CD4-positive, alpha-beta memory T cell (primary cell): ENCODE results near the gene ITGA1. TPM values are rescaled to one million over a fixed set of nuclear protein-coding genes. Genes with fewer than 3 reads are reported as not detected.

Experiments
- CTCF ChIA-PET: fragments of 350-600 bp; sonication (Branson Sonifier 250); formaldehyde crosslinking; loops from one replicate; lab custom pipeline; 2021; ENCODE audit warnings: inconsistent platforms; ENCODE audit not compliant: partially characterized antibody; lab: Charles Lee
- POLR2A ChIA-PET: fragments of 350-600 bp; sonication (Branson Sonifier 250); formaldehyde crosslinking; loops from one replicate; lab custom pipeline; 2021; ENCODE audit not compliant: partially characterized antibody; lab: Charles Lee
- DNase-seq, 5 donors: peaks; one replicate each; pipeline versions ENCODE4 v3.0.0 to v3.0.0-alpha.2; 2020 to 2022; ENCODE audit warnings: mixed read lengths in 1 of 5
- H3K27ac ChIP-seq: one replicate; pipeline ENCODE4 v1.7.0; 2013; ENCODE audit warnings: low read depth, low read length
- H3K27me3 ChIP-seq: 2 replicates; pipeline ENCODE4 v1.7.0; 2013; ENCODE audit warnings: mild to moderate bottlenecking, low read length, moderate library complexity; ENCODE audit not compliant: insufficient read depth
- H3K36me3 ChIP-seq: 2 replicates; pipeline ENCODE4 v1.7.0; 2013; ENCODE audit warnings: mild to moderate bottlenecking, low read length, moderate library complexity; ENCODE audit not compliant: insufficient read depth
- H3K4me1 ChIP-seq: 2 replicates; pipeline ENCODE4 v1.7.0; 2013; ENCODE audit warnings: mild to moderate bottlenecking, low read length, moderate library complexity; ENCODE audit not compliant: insufficient read depth
- H3K4me3 ChIP-seq, 2 donors: one replicate each; pipeline ENCODE4 v1.7.0; 2013; ENCODE audit warnings: low read length in 2 of 2, mild to moderate bottlenecking in 1 of 2
- H3K9me3 ChIP-seq, 2 donors: one replicate each; pipeline ENCODE4 v1.7.0; 2013; ENCODE audit warnings: low read length in 2 of 2, control low read depth in 1 of 2; ENCODE audit not compliant: control insufficient read depth in 1 of 2
- H3K27ac Mint-ChIP-seq, 7 donors: one replicate each; pipeline ENCODE4 v1.8.0; 2020 to 2021; ENCODE audit warnings: mixed read lengths in 7 of 7, mild to moderate bottlenecking in 6 of 7, inconsistent platforms in 3 of 7, moderate library complexity in 3 of 7
- H3K27me3 Mint-ChIP-seq, 2 donors: one replicate each; pipeline ENCODE4 v1.8.0; 2020 to 2021; ENCODE audit warnings: mixed read lengths in 2 of 2
- H3K36me3 Mint-ChIP-seq, 2 donors: one replicate each; pipeline ENCODE4 v1.8.0; 2020 to 2021; ENCODE audit warnings: mixed read lengths in 2 of 2, inconsistent platforms in 1 of 2, mild to moderate bottlenecking in 1 of 2
- H3K4me1 Mint-ChIP-seq, 4 donors: one replicate each; pipeline ENCODE4 v1.8.0; 2020 to 2021; ENCODE audit warnings: mixed read lengths in 4 of 4, mild to moderate bottlenecking in 1 of 4
- H3K4me3 Mint-ChIP-seq, 8 donors: one replicate each; pipeline ENCODE4 v1.8.0; 2020 to 2021; ENCODE audit warnings: mixed read lengths in 8 of 8, mild to moderate bottlenecking in 7 of 8, moderate library complexity in 6 of 8, inconsistent platforms in 3 of 8
- H3K9me3 Mint-ChIP-seq, 8 donors: one replicate each; pipeline ENCODE4 v1.8.0; 2020 to 2021; ENCODE audit warnings: mixed read lengths in 8 of 8, mild to moderate bottlenecking in 5 of 8, inconsistent platforms in 3 of 8, moderate library complexity in 1 of 8
- intact Hi-C: fragments of 100-400 bp; cut with micrococcal nuclease; formaldehyde crosslinking; loops from one replicate; pipeline ENCODE4 v1.15.1; 2023
- polyA plus RNA-seq, 2 donors: library from polyadenylated mRNA; unstranded; fragments of 300-500 nt; fragmentation: Illumina TruSeq; gene quantifications; one replicate each; pipeline ENCODE4 v1.2.3, GENCODE V29; 2021
- total RNA-seq, 2 experiments: library from RNA; stranded (reverse); gene quantifications; one replicate each; pipeline ENCODE4 v1.2.3, GENCODE V29; 2021

ITGA1 gene
- total and polyA plus RNA-seq, 4 experiments from 2014 or later: 1.9 to 5.8 (median 4.8) TPM

DNA sequence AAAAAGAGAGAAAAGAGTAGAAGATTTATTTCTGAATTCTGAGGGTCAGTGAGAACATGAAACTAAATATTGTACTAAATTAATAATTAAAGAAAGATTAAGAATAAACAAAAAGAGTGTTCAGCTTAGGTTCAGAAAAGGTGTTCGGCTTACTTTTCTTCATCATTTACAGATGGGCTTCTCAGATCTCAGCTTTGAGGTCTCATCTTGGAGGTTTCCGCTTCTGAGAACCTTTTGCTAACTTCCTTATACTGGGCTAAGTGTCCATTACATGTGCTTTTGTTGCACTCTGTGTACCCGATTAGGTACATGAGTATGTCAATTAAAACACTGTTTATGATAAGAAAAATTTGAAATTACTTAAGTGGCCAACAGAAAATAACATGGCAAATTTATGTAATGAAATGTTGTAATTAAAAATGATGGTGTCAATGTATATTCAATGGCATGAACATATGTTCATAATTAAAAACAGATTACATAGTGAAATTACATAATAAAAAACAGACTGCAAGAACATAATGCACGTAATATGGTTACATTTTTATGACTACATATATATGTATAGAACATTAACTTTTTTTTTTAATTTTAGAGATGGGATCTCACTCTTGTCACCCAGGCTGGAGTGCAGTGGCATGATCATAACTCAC lies 17.3 kb upstream of the ITGA1 start:
- intact Hi-C loops: no loop called here

DNA sequence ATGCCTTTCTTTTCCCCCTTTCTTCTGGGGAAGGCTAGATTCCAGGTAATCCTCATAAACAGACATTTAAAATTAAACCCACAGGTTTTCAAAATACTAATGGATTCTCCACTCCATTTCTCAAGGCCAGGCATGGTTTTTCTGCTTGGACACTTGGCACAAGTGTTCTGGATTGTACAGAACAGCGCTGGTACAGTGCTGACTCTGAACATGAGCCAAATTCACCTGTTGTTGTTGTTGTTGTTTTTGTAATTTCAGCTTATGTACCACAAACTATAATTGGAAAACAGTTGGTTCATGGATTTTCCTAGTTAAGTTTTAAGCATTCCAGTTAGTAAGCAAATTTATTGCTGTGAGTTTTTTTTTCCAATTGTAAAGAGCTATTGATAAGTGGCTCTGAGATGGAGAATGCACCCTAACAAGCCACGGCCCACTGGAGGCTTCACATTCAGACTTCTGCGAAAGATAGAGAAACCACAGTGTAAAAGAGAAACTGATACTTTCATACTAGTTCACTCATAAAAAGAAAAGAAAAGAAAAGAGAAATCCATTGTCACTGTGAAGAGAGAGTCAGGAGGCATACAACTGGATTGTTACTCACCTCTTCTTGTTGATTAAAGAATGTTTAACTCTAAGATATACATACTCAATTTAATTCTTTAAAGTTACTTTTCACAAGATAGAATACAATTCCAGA lies 16.2 kb upstream of the ITGA1 start:
- H3K4me3 Mint-ChIP-seq: peak overlapping the region in 7 of 8 donors; percentile 29 to 84 (median 63)
- intact Hi-C loops: loop anchor here (1.0 kb wide), 1 partner anchor 46 kb away; no protein-coding TSS in a partner anchor
- Histone ChIP-seq H3K27me3 (no peaks in the 10 kb centered on the region), H3K9me3 (no peaks in the 10 kb centered on the region), H3K4me1 (peaks cover 50% of the 10 kb centered on the region), H3K4me3 (no peak overlapping the region), H3K27ac (peak overlapping the region; percentile 16), H3K36me3 (no peaks in the 10 kb centered on the region)
- peaks cover 31 to 45% (median 42%) of the 10 kb centered on the region in 4 donors for H3K4me1 Mint-ChIP-seq
- ChIA-PET POLR2A (no interaction called here), CTCF (interaction anchor here (1.7 kb wide), 1 partner anchor 28 kb away, joined by 6 read pairs; no protein-coding TSS in a partner anchor)
- H3K9me3 Mint-ChIP-seq: no peaks in the 10 kb centered on the region
- peak overlapping the region; percentile 24 to 87 (median 81) for H3K27ac Mint-ChIP-seq
- DNase-seq: peak in 4 of 5 donors; percentile 25 to 40 (median 29)
- H3K27me3 Mint-ChIP-seq: peaks cover 0 to 2% of the 10 kb centered on the region in 2 donors
- no peaks in the 10 kb centered on the region for H3K36me3 Mint-ChIP-seq

More for the DNA sequence above, 17.3 kb upstream of the ITGA1 start:
- Histone ChIP-seq H3K36me3 (no peaks in the 10 kb centered on the region), H3K9me3 (no peaks in the 10 kb centered on the region), H3K27ac (no peak overlapping the region), H3K27me3 (no peaks in the 10 kb centered on the region), H3K4me1 (peaks cover 39% of the 10 kb centered on the region), H3K4me3 (no peak overlapping the region)
- no peak for DNase-seq
- no peak overlapping the region for H3K4me3 Mint-ChIP-seq
- H3K9me3 Mint-ChIP-seq: no peaks in the 10 kb centered on the region
- peaks cover 25 to 35% (median 34%) of the 10 kb centered on the region in 4 donors for H3K4me1 Mint-ChIP-seq
- CTCF ChIA-PET: interaction anchor here (1.7 kb wide), 1 partner anchor 29 kb away, joined by 6 read pairs; no protein-coding TSS in a partner anchor
- H3K27me3 Mint-ChIP-seq: peaks cover 0 to 2% of the 10 kb centered on the region in 2 donors
- H3K36me3 Mint-ChIP-seq: no peaks in the 10 kb centered on the region
- POLR2A ChIA-PET: no interaction called here
- peak overlapping the region in 1 of 7 donors; percentile 39 for H3K27ac Mint-ChIP-seq

DNA sequence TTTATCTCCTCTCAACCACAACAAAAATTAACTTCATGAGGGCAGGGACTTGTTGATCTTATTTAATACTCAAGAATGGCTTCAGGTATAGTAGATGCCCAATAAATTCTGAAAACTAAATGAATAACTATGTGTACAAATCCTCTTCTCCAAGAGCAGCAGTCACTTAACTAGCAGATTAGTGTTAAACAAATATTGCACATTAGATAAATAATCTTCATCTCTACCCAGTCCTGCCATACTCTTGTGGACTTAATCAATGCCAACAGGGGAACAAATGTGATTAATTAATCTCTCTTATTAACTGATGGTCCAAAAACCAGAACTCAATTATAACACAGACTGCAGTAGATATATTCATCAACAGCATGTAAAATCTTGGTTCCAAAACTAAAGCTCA lies 15.0 kb upstream of the ITGA1 start:
- ChIA-PET POLR2A (interaction anchor here (1.0 to 4.2 kb wide), 2 partner anchors 27 to 29 kb away, joined by 3 to 20 read pairs; no protein-coding TSS in a partner anchor), CTCF (interaction anchor here (2.3 kb wide), 1 partner anchor 80 kb away, joined by 6 read pairs; no protein-coding TSS in a partner anchor)
- peaks cover 59% of the 10 kb centered on the region for H3K4me1 ChIP-seq
- no peaks in the 10 kb centered on the region for H3K9me3 ChIP-seq
- no peak overlapping the region for H3K27ac ChIP-seq
- DNase-seq: no peak
- Mint-ChIP-seq H3K4me3 (peak overlapping the region in 3 of 8 donors; percentile 17 to 57 (median 21)), H3K9me3 (no peaks in the 10 kb centered on the region), H3K27me3 (peaks cover 0 to 2% of the 10 kb centered on the region in 2 donors), H3K27ac (peak overlapping the region in 3 of 7 donors; percentile 15 to 88 (median 44)), H3K36me3 (no peaks in the 10 kb centered on the region), H3K4me1 (peaks cover 31 to 46% (median 41%) of the 10 kb centered on the region in 4 donors)
- no peaks in the 10 kb centered on the region for H3K36me3 ChIP-seq
- intact Hi-C loops: no loop called here
- H3K4me3 ChIP-seq: no peak overlapping the region
- no peaks in the 10 kb centered on the region for H3K27me3 ChIP-seq

DNA sequence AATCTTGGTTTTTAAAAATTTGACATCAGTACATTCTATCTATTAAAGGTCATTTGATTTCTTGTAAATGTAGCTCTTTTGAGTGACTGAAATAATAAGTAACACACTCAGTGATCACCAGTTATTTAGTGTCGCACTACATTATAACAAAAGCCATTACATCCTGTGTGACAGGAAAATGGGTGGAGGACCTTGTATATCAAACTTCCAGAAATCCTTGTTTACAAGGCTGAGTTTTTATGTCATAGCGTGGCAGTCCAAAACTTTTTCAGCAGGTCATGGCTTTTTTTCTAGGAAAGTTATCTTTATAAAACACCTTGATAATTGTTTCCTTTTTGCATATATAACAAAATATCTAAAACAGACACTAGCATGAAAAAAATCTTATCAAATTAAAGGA lies 14.4 kb upstream of the ITGA1 start:
- H3K4me1 Mint-ChIP-seq: peaks cover 31 to 46% (median 41%) of the 10 kb centered on the region in 4 donors
- Histone ChIP-seq H3K9me3 (no peaks in the 10 kb centered on the region), H3K4me3 (no peak overlapping the region), H3K36me3 (no peaks in the 10 kb centered on the region), H3K4me1 (peaks cover 59% of the 10 kb centered on the region), H3K27me3 (no peaks in the 10 kb centered on the region), H3K27ac (no peak overlapping the region)
- ChIA-PET POLR2A (interaction anchor here (1.0 to 4.2 kb wide), 2 partner anchors 26 to 30 kb away, joined by 3 to 20 read pairs; no protein-coding TSS in a partner anchor), CTCF (interaction anchor here (1.4 to 2.3 kb wide), 2 partner anchors 47 to 80 kb away, joined by 3 to 6 read pairs; no protein-coding TSS in a partner anchor)
- H3K36me3 Mint-ChIP-seq: no peaks in the 10 kb centered on the region
- H3K4me3 Mint-ChIP-seq: peak overlapping the region in 3 of 8 donors; percentile 8 to 31 (median 17)
- DNase-seq: no peak
- no peaks in the 10 kb centered on the region for H3K9me3 Mint-ChIP-seq
- peaks cover 0 to 2% of the 10 kb centered on the region in 2 donors for H3K27me3 Mint-ChIP-seq
- H3K27ac Mint-ChIP-seq: peak overlapping the region in 4 of 7 donors; percentile 15 to 31 (median 26)
- intact Hi-C loops: no loop called here

DNA sequence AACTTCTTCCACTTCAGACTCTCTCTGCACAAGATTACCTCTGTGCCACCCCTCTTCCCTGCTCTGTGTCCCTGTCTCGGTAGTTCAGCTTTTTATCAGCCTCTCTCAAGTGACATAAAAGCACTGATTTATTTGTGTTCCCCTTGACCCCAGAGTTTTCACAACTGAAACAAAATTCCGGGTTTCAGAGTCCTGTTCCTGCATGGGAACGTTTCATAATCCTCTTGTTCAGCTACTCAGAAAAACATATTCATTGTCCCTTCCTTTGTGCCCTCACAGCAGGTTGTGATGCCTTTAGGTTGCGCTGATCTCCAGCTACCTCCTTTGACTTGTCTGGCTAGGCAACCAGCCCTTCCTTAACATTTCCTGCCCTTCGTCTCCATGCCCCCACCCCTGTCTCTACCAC lies 13.7 kb upstream of the ITGA1 start:
- Mint-ChIP-seq H3K4me1 (peaks cover 31 to 46% (median 41%) of the 10 kb centered on the region in 4 donors), H3K27ac (peak overlapping the region; percentile 36 to 89 (median 82)), H3K9me3 (no peaks in the 10 kb centered on the region), H3K4me3 (peak overlapping the region; percentile 2 to 79 (median 50)), H3K27me3 (peaks cover 0 to 2% of the 10 kb centered on the region in 2 donors), H3K36me3 (no peaks in the 10 kb centered on the region)
- ChIA-PET POLR2A (interaction anchor here (0.7 to 4.2 kb wide), 3 partner anchors 30 to 48 kb away, joined by 3 to 20 read pairs (median 5); no protein-coding TSS in a partner anchor), CTCF (interaction anchor here (1.4 to 2.3 kb wide), 2 partner anchors 48 to 81 kb away, joined by 3 to 6 read pairs; no protein-coding TSS in a partner anchor)
- intact Hi-C loops: no loop called here
- H3K9me3 ChIP-seq: no peaks in the 10 kb centered on the region
- peak in 1 of 5 donors; percentile 18 for DNase-seq
- H3K27me3 ChIP-seq: no peaks in the 10 kb centered on the region
- H3K27ac ChIP-seq: no peak overlapping the region
- no peaks in the 10 kb centered on the region for H3K36me3 ChIP-seq
- peaks cover 59% of the 10 kb centered on the region for H3K4me1 ChIP-seq
- no peak overlapping the region for H3K4me3 ChIP-seq

DNA sequence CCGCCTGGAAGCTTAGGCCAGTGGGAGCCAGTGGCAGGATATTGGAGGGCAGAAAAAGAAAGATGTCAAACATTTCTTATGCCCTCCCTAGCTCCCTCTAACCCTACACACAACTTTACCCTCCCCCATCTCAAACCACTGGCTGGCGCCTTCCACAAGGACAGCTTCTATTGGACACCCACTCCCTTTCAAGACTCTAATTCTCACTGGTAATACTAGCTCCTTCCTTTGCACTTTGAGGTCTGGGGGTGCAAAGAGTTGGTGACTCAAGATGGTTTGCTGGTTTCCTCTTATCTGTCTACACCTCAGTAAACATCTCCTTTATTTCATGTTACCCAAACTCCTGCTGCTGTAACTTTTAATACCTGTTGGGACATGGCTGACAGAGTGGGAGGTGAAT lies 11.6 kb upstream of the ITGA1 start:
- POLR2A ChIA-PET: interaction anchor here (0.6 to 4.2 kb wide), 10 partner anchors 10 to 72 kb away, joined by 3 to 20 read pairs (median 5); partner anchors contain the start of genes ITGA1 and PELO
- Mint-ChIP-seq H3K4me1 (peaks cover 28 to 46% (median 40%) of the 10 kb centered on the region in 4 donors), H3K4me3 (peak overlapping the region in 7 of 8 donors; percentile 36 to 80 (median 67))

More for the DNA sequence above, 11.6 kb upstream of the ITGA1 start:
- H3K4me3 ChIP-seq: no peak overlapping the region
- H3K9me3 Mint-ChIP-seq: no peaks in the 10 kb centered on the region
- no peaks in the 10 kb centered on the region for H3K36me3 Mint-ChIP-seq
- peaks cover 0 to 2% of the 10 kb centered on the region in 2 donors for H3K27me3 Mint-ChIP-seq
- no peak overlapping the region for H3K27ac ChIP-seq
- H3K36me3 ChIP-seq: no peaks in the 10 kb centered on the region
- intact Hi-C loops: loop anchor here (2.0 kb wide), 1 partner anchor 51 kb away; no protein-coding TSS in a partner anchor
- peaks cover 56% of the 10 kb centered on the region for H3K4me1 ChIP-seq
- H3K27ac Mint-ChIP-seq: peak overlapping the region; percentile 60 to 90 (median 82)
- H3K9me3 ChIP-seq: no peaks in the 10 kb centered on the region
- no peaks in the 10 kb centered on the region for H3K27me3 ChIP-seq
- CTCF ChIA-PET: interaction anchor here (0.6 to 2.8 kb wide), 9 partner anchors 10 to 122 kb away, joined by 3 to 14 read pairs (median 5); partner anchors contain the start of genes ITGA1 and PELO
- DNase-seq: peak; percentile 14 to 56 (median 39)
